Measurements from ENCODE around the gene MIOX. TPM values are rescaled to one million over a fixed set of nuclear protein-coding genes. Genes with fewer than 3 reads are reported as not detected.

MIOX gene
- total RNA-seq, 4 donors from 2014 or later: not detected

- DNase-seq (ENCODE audit: low spot score) (no peak), ATAC-seq (ENCODE audit: low FRiP score) (no peak)
- no peak for TF ChIP-seq CTCF (IDR thresholded peaks at IDR 0.05)
Measured at GRCh38 chr22:50469377-50470305, 17.0 kb upstream of the MIOX start.

- no peak for DNase-seq (ENCODE audit: low spot score)
- no peak for ATAC-seq (ENCODE audit: low FRiP score)
- TF ChIP-seq CTCF (IDR thresholded peaks at IDR 0.05): no peak
Measured at GRCh38 chr22:50470491-50470890, 16.2 kb upstream of the MIOX start.

GRCh38 chr22:50471197-50471847 lies 15.3 kb upstream of the MIOX start:
- no peak for TF ChIP-seq CTCF (IDR thresholded peaks at IDR 0.05)
- no peak for DNase-seq (ENCODE audit: low spot score)
- no peak for ATAC-seq (ENCODE audit: low FRiP score)

- DNase-seq (ENCODE audit: low spot score) (no peak), ATAC-seq (ENCODE audit: low FRiP score) (no peak)
- TF ChIP-seq CTCF (IDR thresholded peaks at IDR 0.05): no peak
Measured at GRCh38 chr22:50471962-50472361, 14.7 kb upstream of the MIOX start.

- ATAC-seq (ENCODE audit: low FRiP score) (no peak), DNase-seq (ENCODE audit: low spot score) (no peak)
- TF ChIP-seq CTCF (IDR thresholded peaks at IDR 0.05): no peak
Measured at GRCh38 chr22:50473088-50473487, 13.6 kb upstream of the MIOX start.

GRCh38 chr22:50473855-50474671 lies 12.6 kb upstream of the MIOX start:
- ATAC-seq (ENCODE audit: low FRiP score) (peak; percentile 24), DNase-seq (ENCODE audit: low spot score) (no peak)
- TF ChIP-seq CTCF (IDR thresholded peaks at IDR 0.05): no peak

All from omental fat pad (tissue), 4 donors.